ENCODE results near the gene TVP23C. TPM values are rescaled to one million over a fixed set of nuclear protein-coding genes. Genes with fewer than 3 reads are reported as not detected.

Gene TVP23C
- total RNA-seq, 1 experiment from 2014 or later: 7.4 TPM

DNA sequence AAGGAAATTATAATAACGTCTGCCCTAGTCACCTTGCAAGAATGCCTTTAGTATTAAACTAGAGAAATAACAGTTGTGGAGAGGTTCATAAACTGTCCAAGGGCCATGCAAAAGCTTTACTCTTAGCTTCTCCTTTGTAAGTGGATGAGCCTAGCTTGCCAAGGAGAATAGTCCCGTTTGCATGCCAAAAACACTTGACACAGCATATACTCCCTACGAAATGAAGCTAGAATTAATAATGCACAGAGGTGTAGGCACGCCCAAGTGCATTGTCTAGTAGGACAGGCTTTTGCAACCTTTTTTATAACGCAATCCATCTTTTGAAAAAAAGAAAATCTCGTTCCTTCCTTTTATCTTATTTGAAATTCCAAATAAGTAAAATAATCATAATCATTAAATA, 83.1 kb downstream of the TVP23C start:
- intact Hi-C loops (cut with micrococcal nuclease; ENCODE audit: unreplicated experiment): no loop called here
- CTCF ChIA-PET: no interaction called here
- no TSS peak for BruUV-seq (replicated peaks)
- H3K27ac ChIP-seq (ENCODE audit: low read depth, low read length, poor library complexity, severe bottlenecking): no peak overlapping the region
- no peaks in the 10 kb centered on the region for H3K4me1 ChIP-seq (ENCODE audit: insufficient read depth, low read length, poor library complexity, severe bottlenecking)
- H3K4me3 ChIP-seq (ENCODE audit: low read depth, low read length, poor library complexity, severe bottlenecking): no peak overlapping the region
- H3K27me3 ChIP-seq (replicated peaks; ENCODE audit: insufficient read depth, low read depth, low read length, poor library complexity): no peaks in the 10 kb centered on the region
- no peak for DNase-seq (ENCODE audit: low spot score)
- H3K36me3 ChIP-seq (ENCODE audit: insufficient read depth, low read length, poor library complexity, severe bottlenecking): no peaks in the 10 kb centered on the region
- H3K9me3 ChIP-seq (ENCODE audit: low read depth, low read length, poor library complexity, severe bottlenecking): no peaks in the 10 kb centered on the region
- POLR2A ChIA-PET (ENCODE audit: low non-redundant PET): no interaction called here
- no peak for TF ChIP-seq EZH2 (IDR thresholded peaks at IDR 0.05; ENCODE audit: borderline replicate concordance, low read depth, low read length, poor library complexity, severe bottlenecking)
- TF ChIP-seq, protein P1, sequence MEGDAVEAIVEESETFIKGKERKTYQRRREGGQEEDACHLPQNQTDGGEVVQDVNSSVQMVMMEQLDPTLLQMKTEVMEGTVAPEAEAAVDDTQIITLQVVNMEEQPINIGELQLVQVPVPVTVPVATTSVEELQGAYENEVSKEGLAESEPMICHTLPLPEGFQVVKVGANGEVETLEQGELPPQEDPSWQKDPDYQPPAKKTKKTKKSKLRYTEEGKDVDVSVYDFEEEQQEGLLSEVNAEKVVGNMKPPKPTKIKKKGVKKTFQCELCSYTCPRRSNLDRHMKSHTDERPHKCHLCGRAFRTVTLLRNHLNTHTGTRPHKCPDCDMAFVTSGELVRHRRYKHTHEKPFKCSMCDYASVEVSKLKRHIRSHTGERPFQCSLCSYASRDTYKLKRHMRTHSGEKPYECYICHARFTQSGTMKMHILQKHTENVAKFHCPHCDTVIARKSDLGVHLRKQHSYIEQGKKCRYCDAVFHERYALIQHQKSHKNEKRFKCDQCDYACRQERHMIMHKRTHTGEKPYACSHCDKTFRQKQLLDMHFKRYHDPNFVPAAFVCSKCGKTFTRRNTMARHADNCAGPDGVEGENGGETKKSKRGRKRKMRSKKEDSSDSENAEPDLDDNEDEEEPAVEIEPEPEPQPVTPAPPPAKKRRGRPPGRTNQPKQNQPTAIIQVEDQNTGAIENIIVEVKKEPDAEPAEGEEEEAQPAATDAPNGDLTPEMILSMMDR (conservative IDR thresholded peaks at IDR 0.05; ENCODE audit: low read depth, low read length): no peak

DNA sequence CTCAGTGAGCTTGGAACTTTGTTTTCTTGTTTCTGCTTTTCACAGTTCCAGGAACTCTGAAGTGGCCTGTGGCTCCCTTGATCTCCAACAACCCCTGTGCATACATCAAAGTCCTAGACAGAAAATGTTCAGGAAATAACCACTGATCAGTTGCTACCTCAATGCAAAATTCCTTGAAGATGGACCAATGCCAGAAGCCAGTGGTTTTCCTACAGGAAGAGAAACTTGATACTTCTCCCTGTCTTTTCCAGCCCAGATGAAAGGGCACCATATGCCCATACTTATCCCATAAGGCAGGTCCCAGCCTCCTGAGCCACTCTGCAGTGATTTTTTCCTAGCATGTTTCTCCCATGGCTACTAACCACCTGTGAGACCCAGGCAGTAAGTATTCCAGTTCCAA, 83.6 kb downstream of the TVP23C start:
- TF ChIP-seq, protein P1 (conservative IDR thresholded peaks at IDR 0.05; ENCODE audit: low read depth, low read length): no peak
- TF ChIP-seq EZH2 (IDR thresholded peaks at IDR 0.05; ENCODE audit: borderline replicate concordance, low read depth, low read length, poor library complexity, severe bottlenecking): no peak
- H3K4me3 ChIP-seq (ENCODE audit: low read depth, low read length, poor library complexity, severe bottlenecking): no peak overlapping the region
- no peaks in the 10 kb centered on the region for H3K36me3 ChIP-seq (ENCODE audit: insufficient read depth, low read length, poor library complexity, severe bottlenecking)
- POLR2A ChIA-PET (ENCODE audit: low non-redundant PET): no interaction called here
- CTCF ChIA-PET: no interaction called here
- no peaks in the 10 kb centered on the region for H3K27me3 ChIP-seq (replicated peaks; ENCODE audit: insufficient read depth, low read depth, low read length, poor library complexity)
- no peak overlapping the region for H3K27ac ChIP-seq (ENCODE audit: low read depth, low read length, poor library complexity, severe bottlenecking)
- H3K4me1 ChIP-seq (ENCODE audit: insufficient read depth, low read length, poor library complexity, severe bottlenecking): no peaks in the 10 kb centered on the region
- BruUV-seq (replicated peaks): no TSS peak
- H3K9me3 ChIP-seq (ENCODE audit: low read depth, low read length, poor library complexity, severe bottlenecking): no peaks in the 10 kb centered on the region
- DNase-seq (ENCODE audit: low spot score): no peak
- intact Hi-C loops (cut with micrococcal nuclease; ENCODE audit: unreplicated experiment): no loop called here

DNA sequence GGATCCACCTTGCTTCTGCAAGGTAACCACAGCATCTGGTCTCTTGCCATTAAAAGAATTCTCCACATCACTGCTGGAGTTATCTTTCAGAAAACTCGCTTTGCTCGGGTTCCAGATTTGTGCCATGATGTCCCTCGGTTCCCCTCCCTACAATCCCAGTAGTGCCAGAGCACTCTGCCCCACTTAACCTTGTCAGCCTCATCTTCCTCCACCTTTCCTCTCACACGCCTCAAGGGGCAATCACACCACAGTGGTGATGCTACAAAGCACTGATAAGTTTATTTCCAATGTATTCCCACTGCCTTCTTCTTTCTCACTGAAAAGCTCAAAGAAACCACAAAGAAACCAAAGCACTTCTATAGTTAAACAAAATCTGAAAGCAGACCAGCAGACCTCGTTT, 84.4 kb downstream of the TVP23C start:
- intact Hi-C loops (cut with micrococcal nuclease; ENCODE audit: unreplicated experiment): no loop called here
- no peaks in the 10 kb centered on the region for H3K9me3 ChIP-seq (ENCODE audit: low read depth, low read length, poor library complexity, severe bottlenecking)

More for the DNA sequence above, 84.4 kb downstream of the TVP23C start:
- no peak overlapping the region for H3K4me3 ChIP-seq (ENCODE audit: low read depth, low read length, poor library complexity, severe bottlenecking)
- CTCF ChIA-PET: no interaction called here
- H3K27ac ChIP-seq (ENCODE audit: low read depth, low read length, poor library complexity, severe bottlenecking): no peak overlapping the region
- POLR2A ChIA-PET (ENCODE audit: low non-redundant PET): no interaction called here
- H3K27me3 ChIP-seq (replicated peaks; ENCODE audit: insufficient read depth, low read depth, low read length, poor library complexity): no peaks in the 10 kb centered on the region
- no peaks in the 10 kb centered on the region for H3K36me3 ChIP-seq (ENCODE audit: insufficient read depth, low read length, poor library complexity, severe bottlenecking)
- no peak for DNase-seq (ENCODE audit: low spot score)
- TF ChIP-seq, protein P1 (conservative IDR thresholded peaks at IDR 0.05; ENCODE audit: low read depth, low read length): no peak
- no peak for TF ChIP-seq EZH2 (IDR thresholded peaks at IDR 0.05; ENCODE audit: borderline replicate concordance, low read depth, low read length, poor library complexity, severe bottlenecking)
- no TSS peak for BruUV-seq (replicated peaks)
- no peaks in the 10 kb centered on the region for H3K4me1 ChIP-seq (ENCODE audit: insufficient read depth, low read length, poor library complexity, severe bottlenecking)
